ENCODE results near the gene SFXN5. TPM values are rescaled to one million over a fixed set of nuclear protein-coding genes. Genes with fewer than 3 reads are reported as not detected.

The SFXN5 gene
- total and polyA plus RNA-seq, 2 of the 4 experiments (the other 2 are of a cell fraction), result 8.6 to 17.0 TPM

GRCh38 chr2:73074110-73075069, 2.9 kb upstream of the SFXN5 start:
- no peak overlapping the region for H3K56ac ChIP-seq (ENCODE audit: extremely low read depth, insufficient read depth, low read length)
- no peak overlapping the region for H3K4me2 ChIP-seq (ENCODE audit: low read depth, low read length)
- peaks cover 22 to 35% of the 10 kb centered on the region in 2 experiments for H3K79me1 ChIP-seq (ENCODE audit: low read depth in 1 of 2, low read length in 2 of 2)
- no peak overlapping the region for H2AK5ac ChIP-seq (ENCODE audit: low read depth, low read length)
- ChIA-PET POLR2A (ENCODE audit: unreplicated experiment) (no interaction called here), CTCF (no interaction called here)
- no peak overlapping the region for H3K14ac ChIP-seq (replicated peaks; ENCODE audit: low read depth, low read length)
- peaks cover 8% of the 10 kb centered on the region for H3K4me1 ChIP-seq (ENCODE audit: control insufficient read depth, insufficient read depth, low read length)
- no peak overlapping the region for H2AFZ ChIP-seq (replicated peaks; ENCODE audit: low read length, poor library complexity)
- dilution Hi-C loops (cut with HindIII; ENCODE audit: low sequenced_read_pairs, unreplicated experiment), result no loop called here
- H2BK120ac ChIP-seq (ENCODE audit: low read depth, low read length), result no peak overlapping the region
- no peak overlapping the region for H3K23ac ChIP-seq (ENCODE audit: low read depth, low read length)
- H3K9me1 ChIP-seq (ENCODE audit: insufficient read depth, low read length), result peaks cover 2% of the 10 kb centered on the region
- ATAC-seq (ENCODE audit: low read depth) (no peak), DNase-seq (no peak)
- no peak overlapping the region for H4K8ac ChIP-seq (ENCODE audit: low read depth in 2 of 2, low read length in 2 of 2)
- no peaks in the 10 kb centered on the region for H3K9me3 ChIP-seq (ENCODE audit: control insufficient read depth, insufficient read depth, low read length)
- in situ Hi-C loops (cut with MboI; ENCODE audit: low sequenced_read_pairs), result loop anchor here (5.0 kb wide), 1 partner anchor 182 kb away; no protein-coding TSS in a partner anchor
- no peak overlapping the region for H2AK9ac ChIP-seq (replicated peaks; ENCODE audit: low read depth, low read length, poor library complexity)
- no peak overlapping the region for H2BK20ac ChIP-seq (ENCODE audit: low read depth, low read length)
- no peak overlapping the region for H2BK15ac ChIP-seq (ENCODE audit: low read depth, low read length)
- no peak overlapping the region for H2BK5ac ChIP-seq (ENCODE audit: low read depth, low read length, poor library complexity, severe bottlenecking)
- no peak overlapping the region for H3K27ac ChIP-seq (ENCODE audit: insufficient read depth, low read length)
- H4K91ac ChIP-seq (ENCODE audit: insufficient read depth, low read depth, low read length), result no peak overlapping the region
- H3K4me3 ChIP-seq (ENCODE audit: insufficient read depth, low read depth, low read length), result no peak overlapping the region
- no peak overlapping the region for H3K18ac ChIP-seq (ENCODE audit: low read depth, low read length)
- BruUV-seq (replicated peaks), result no TSS peak
- intact Hi-C loops (cut with micrococcal nuclease), result no loop called here
- peaks cover 31% of the 10 kb centered on the region for H3K36me3 ChIP-seq (ENCODE audit: control insufficient read depth, insufficient read depth, low read length)
- H4K20me1 ChIP-seq (ENCODE audit: insufficient read depth, low read length), result peaks cover 20% of the 10 kb centered on the region
- no peak overlapping the region for H3K4ac ChIP-seq (ENCODE audit: low read depth, low read length)
- TF ChIP-seq RFX5 (IDR thresholded peaks at IDR 0.05; ENCODE audit: low read depth, low read length) (no peak), MAFK (IDR thresholded peaks at IDR 0.05; ENCODE audit: low read depth, low read length) (no peak), RAD21 (IDR thresholded peaks at IDR 0.05; ENCODE audit: low read length) (no peak), POLR2A (IDR thresholded peaks at IDR 0.05; ENCODE audit: low read depth, low read length) (no peak), ELK1 (IDR thresholded peaks at IDR 0.05; ENCODE audit: borderline replicate concordance, low read depth, low read length) (no peak), CEBPB (IDR thresholded peaks at IDR 0.05; ENCODE audit: low read depth, low read length) (no peak), USF2 (IDR thresholded peaks at IDR 0.05; ENCODE audit: low read depth, low read length) (no peak), MXI1 (IDR thresholded peaks at IDR 0.05; ENCODE audit: borderline replicate concordance, low read depth, low read length) (no peak), SMC3 (IDR thresholded peaks at IDR 0.05; ENCODE audit: low read depth, low read length) (no peak), NFE2L2 (IDR thresholded peaks at IDR 0.05; ENCODE audit: low read depth, low read length) (no peak), CTCF (conservative IDR thresholded peaks at IDR 0.05; ENCODE audit: low read depth, low read length) (no peak)
- 100% methylated on average over 1 of the region's 13 CpGs; no CpG with 5 or more reads in 1 of the 2 experiments for WGBS, 2 experiments (ENCODE audit: extremely low coverage in 2 of 2, insufficient read length in 1 of 2)
- H4K5ac ChIP-seq (ENCODE audit: low read depth, low read length), result no peak overlapping the region
- H3K9ac ChIP-seq (ENCODE audit: low read depth, low read length), result no peak overlapping the region
- H3K27me3 ChIP-seq (ENCODE audit: control insufficient read depth, insufficient read depth, low read length), result no peaks in the 10 kb centered on the region

Measured in IMR-90 (cell line).